Upper lobe of left lung (tissue), 6 donors: ENCODE data around the gene MISP. TPM values are rescaled to one million over a fixed set of nuclear protein-coding genes. Genes with fewer than 3 reads are reported as not detected.
A peak's percentile ranks its signal among the peaks of the same experiment; 100 is the strongest.

ENCODE experiments used
- ATAC-seq, 2 donors: fragments of 200-7000 bp; cut with Tn5 transposase; one replicate each; pipeline ENCODE4 v1.9.1; 2022; ENCODE audit warnings: mild to moderate bottlenecking in 2 of 2, moderate library complexity in 2 of 2; ENCODE audit not compliant: low FRiP score in 2 of 2
- DNase-seq, 2 donors: peaks; one replicate each; pipeline ENCODE4 v3.0.0-alpha.2; 2019 to 2020
- H3K27ac ChIP-seq, 4 donors: fragments of 200-600 bp; sonication (generic); one replicate each; pipeline ENCODE4 v1.5.1; 2016 to 2019
- H3K27me3 ChIP-seq, 4 donors: fragments of 200-600 bp; sonication (generic); one replicate each; pipeline ENCODE4 v1.5.1; 2017 to 2019
- H3K36me3 ChIP-seq, 4 donors: fragments of 200-600 bp; sonication (generic); one replicate each; pipeline ENCODE4 v1.5.1; 2016 to 2019
- H3K4me1 ChIP-seq, 4 donors: fragments of 200-600 bp; sonication (generic); one replicate each; pipeline ENCODE4 v1.5.1; 2018 to 2019
- H3K4me3 ChIP-seq, 4 donors: fragments of 200-600 bp; sonication (generic); one replicate each; pipeline ENCODE4 v1.5.1; 2017 to 2019; ENCODE audit warnings: mild to moderate bottlenecking in 2 of 4, moderate library complexity in 1 of 4
- H3K9me3 ChIP-seq, 4 donors: fragments of 200-600 bp; sonication (generic); one replicate each; pipeline ENCODE4 v1.5.1; 2018 to 2019
- EP300 ChIP-seq, 4 donors: sonication (generic); formaldehyde crosslinking; IDR thresholded peaks; one replicate each; pipeline ENCODE4 v1.5.1; 2017; ENCODE audit warnings: antibody characterized with exemption in 4 of 4, control low read depth in 2 of 4
- POLR2A ChIP-seq, 4 donors: fragments of 450-650 bp; IDR thresholded peaks; one replicate each; pipeline ENCODE4 v1.5.1; 2016 to 2017; ENCODE audit warnings: antibody characterized with exemption in 4 of 4, mild to moderate bottlenecking in 2 of 4
- POLR2AphosphoS5 ChIP-seq, 2 donors: sonication (generic); formaldehyde crosslinking; IDR thresholded peaks; one replicate each; pipeline ENCODE4 v1.5.1; 2017; ENCODE audit warnings: antibody characterized with exemption in 2 of 2
- WGBS, 2 donors: methylation state at CpG; one replicate each; pipeline ENCODE4 v1.1.5; 2017 to 2018; 5-methylcytosine and 5-hydroxymethylcytosine counted together
- total RNA-seq, 6 donors: library from RNA; depleted of rRNA in 4 of 6; stranded (reverse); fragments of >200 nt in 4 of 6; gene quantifications; one replicate each; pipeline versions ENCODE4 v1.1.0 to v1.2.1, GENCODE V29; 2016 to 2021
- TF ChIP-seq, protein P1 (sequence below), 6 experiments: fragments of 450-650 bp in 4 of 6; fragments of 200-600 bp in 2 of 6; sonication (generic) in 2 of 6; IDR thresholded peaks; one replicate each; pipeline ENCODE4 v1.5.1; 2016 to 2019; ENCODE audit warnings: antibody characterized with exemption in 6 of 6
- donor health status: DM: no; HTN: no; CAD: no; lungs with moderate emphysema.
- donor health status: DM: no; HTN: yes; CAD: no; lungs with severe emphysema.

The MISP gene
- total RNA-seq, 6 donors from 2014 or later = 22.5 to 51.5 (median 37.5) TPM

DNA sequence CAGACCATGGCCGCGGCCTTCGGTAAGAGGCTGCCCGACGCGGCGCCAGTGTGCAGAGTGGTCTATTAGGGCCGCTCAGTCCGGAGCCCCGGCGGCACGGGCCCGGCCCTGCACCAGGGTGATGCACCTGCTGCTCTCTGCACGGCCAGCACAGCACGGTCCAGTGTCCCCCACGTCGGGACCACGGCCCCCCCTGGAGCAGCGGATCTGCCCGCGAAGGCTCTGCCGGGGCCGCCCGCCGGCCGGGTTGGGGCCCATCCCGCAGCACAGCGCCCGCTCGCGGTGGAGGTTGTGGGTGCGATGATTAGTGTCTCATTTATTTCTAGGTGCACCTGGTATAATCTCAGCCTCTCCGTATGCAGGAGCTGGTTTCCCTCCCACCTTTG is 54.2 kb downstream of the MISP start:
- no peak overlapping the region for H3K27ac ChIP-seq
- H3K36me3 ChIP-seq = peaks cover 65 to 97% (median 82%) of the 10 kb centered on the region in 4 donors
- no peaks in the 10 kb centered on the region for H3K27me3 ChIP-seq
- DNase-seq = peak in 1 of 2 donors; percentile 86
- H3K4me1 ChIP-seq = peaks cover 32 to 50% (median 36%) of the 10 kb centered on the region in 4 donors
- TF ChIP-seq POLR2A (IDR thresholded peaks at IDR 0.05) (no peak), EP300 (IDR thresholded peaks at IDR 0.05) (no peak), POLR2AphosphoS5 (IDR thresholded peaks at IDR 0.05) (no peak)
- TF ChIP-seq, protein P1, sequence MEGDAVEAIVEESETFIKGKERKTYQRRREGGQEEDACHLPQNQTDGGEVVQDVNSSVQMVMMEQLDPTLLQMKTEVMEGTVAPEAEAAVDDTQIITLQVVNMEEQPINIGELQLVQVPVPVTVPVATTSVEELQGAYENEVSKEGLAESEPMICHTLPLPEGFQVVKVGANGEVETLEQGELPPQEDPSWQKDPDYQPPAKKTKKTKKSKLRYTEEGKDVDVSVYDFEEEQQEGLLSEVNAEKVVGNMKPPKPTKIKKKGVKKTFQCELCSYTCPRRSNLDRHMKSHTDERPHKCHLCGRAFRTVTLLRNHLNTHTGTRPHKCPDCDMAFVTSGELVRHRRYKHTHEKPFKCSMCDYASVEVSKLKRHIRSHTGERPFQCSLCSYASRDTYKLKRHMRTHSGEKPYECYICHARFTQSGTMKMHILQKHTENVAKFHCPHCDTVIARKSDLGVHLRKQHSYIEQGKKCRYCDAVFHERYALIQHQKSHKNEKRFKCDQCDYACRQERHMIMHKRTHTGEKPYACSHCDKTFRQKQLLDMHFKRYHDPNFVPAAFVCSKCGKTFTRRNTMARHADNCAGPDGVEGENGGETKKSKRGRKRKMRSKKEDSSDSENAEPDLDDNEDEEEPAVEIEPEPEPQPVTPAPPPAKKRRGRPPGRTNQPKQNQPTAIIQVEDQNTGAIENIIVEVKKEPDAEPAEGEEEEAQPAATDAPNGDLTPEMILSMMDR (IDR thresholded peaks at IDR 0.05) = peak in 1 of 6 experiments; percentile 51
- 71 to 93% methylated on average over 23 to 30 of the region's 33 CpGs for WGBS, 2 donors
- no peaks in the 10 kb centered on the region for H3K9me3 ChIP-seq
- no peak overlapping the region for H3K4me3 ChIP-seq
- no peak for ATAC-seq

DNA sequence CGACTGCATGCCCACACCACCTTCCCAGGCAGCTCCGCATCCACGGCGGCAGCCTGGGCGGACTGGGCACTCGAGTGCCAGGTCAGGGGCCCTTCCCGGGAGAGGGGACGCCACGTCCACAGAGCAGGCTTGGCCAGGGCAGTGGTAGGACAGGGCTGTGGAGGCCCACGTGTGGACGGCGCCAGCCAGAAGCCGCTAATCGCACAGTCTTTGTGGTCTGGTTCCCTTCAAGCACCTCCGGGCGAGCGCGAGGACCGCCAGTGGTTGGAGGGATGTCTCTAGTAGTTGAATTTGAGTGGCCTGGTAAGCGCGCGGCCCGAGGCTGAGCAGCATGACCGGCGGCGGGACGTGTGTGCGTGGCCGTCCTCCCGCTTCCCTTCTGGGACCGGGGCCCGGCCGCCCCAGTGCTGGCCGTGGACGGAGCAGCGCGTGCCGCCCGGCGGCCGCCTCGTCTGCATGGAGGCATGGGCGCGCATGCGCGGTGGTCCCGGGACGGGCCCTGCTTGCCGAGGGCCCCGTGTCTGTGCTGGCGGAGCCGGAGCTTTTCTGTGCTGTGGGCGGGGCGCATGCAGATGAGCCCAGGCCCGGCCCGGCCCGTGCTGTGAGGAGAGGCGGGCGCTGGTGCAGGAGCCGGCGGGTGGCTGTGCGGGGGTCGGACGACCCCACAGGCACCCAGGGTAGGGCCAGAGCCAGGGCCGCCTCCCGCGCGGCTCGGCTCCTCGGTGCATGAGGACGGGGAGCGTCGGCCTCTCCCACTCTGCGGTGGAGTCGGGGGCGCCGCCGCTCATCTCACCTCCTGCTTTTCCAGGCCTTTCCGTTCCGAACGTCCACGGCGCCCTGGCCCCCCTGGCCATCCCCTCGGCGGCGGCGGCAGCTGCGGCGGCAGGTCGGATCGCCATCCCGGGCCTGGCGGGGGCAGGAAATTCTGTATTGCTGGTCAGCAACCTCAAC is 55.0 kb downstream of the MISP start:
- 92 to 94% methylated on average over 67 to 80 of the region's 93 CpGs for WGBS, 2 donors
- DNase-seq (peak in 1 of 2 donors; percentile 84), ATAC-seq (no peak)
- H3K4me3 ChIP-seq = no peak overlapping the region
- TF ChIP-seq EP300 (IDR thresholded peaks at IDR 0.05) (no peak), POLR2A (IDR thresholded peaks at IDR 0.05) (no peak), POLR2AphosphoS5 (IDR thresholded peaks at IDR 0.05) (no peak)
- TF ChIP-seq, protein P1 (IDR thresholded peaks at IDR 0.05) = no peak
- no peak overlapping the region for H3K27ac ChIP-seq
- H3K27me3 ChIP-seq = no peaks in the 10 kb centered on the region
- H3K4me1 ChIP-seq = peaks cover 25 to 43% (median 29%) of the 10 kb centered on the region in 4 donors
- peaks cover 73 to 97% (median 86%) of the 10 kb centered on the region in 4 donors for H3K36me3 ChIP-seq
- no peaks in the 10 kb centered on the region for H3K9me3 ChIP-seq

DNA sequence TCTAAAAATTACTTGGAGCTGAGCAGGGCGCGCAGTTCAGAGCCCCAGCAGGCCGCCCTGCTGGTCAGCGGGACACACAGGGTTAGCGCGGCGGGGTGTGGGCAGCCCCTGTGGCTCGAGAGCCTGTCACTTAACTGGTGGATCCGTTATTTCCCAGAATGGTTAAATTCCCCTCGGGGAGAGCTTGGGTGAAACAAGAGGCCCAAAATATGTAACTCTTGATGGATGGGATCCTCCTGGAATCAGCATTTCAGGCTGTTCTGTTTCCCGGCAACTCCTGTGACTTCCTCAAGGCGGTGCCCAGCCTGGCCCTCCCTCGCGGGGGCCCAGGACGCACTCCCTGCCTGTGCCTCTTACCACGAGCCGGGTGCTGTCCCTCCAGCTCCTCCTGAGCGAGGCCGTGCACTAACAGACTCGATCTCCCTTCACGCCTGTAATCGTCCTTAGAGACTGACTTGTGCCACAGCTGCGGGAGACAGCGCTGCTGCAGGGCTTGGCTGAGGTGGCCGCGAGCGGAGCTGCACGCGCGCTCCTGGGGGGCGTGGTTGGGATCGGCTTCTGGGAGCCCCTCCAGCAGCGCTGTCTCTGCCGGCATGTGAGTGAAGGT is 56.0 kb downstream of the MISP start:
- Histone ChIP-seq H3K36me3 (peaks cover 83 to 98% (median 88%) of the 10 kb centered on the region in 4 donors), H3K9me3 (no peaks in the 10 kb centered on the region), H3K4me3 (no peak overlapping the region), H3K4me1 (peaks cover 14 to 32% (median 18%) of the 10 kb centered on the region in 4 donors), H3K27ac (no peak overlapping the region), H3K27me3 (no peaks in the 10 kb centered on the region)
- TF ChIP-seq, protein P1 (IDR thresholded peaks at IDR 0.05) = no peak
- TF ChIP-seq POLR2A (IDR thresholded peaks at IDR 0.05) (no peak), EP300 (IDR thresholded peaks at IDR 0.05) (no peak), POLR2AphosphoS5 (IDR thresholded peaks at IDR 0.05) (no peak)
- peak in 1 of 2 donors; percentile 75 for DNase-seq
- WGBS, 2 donors = 90 to 91% methylated on average over 27 to 34 of the region's 34 CpGs
- no peak for ATAC-seq

DNA sequence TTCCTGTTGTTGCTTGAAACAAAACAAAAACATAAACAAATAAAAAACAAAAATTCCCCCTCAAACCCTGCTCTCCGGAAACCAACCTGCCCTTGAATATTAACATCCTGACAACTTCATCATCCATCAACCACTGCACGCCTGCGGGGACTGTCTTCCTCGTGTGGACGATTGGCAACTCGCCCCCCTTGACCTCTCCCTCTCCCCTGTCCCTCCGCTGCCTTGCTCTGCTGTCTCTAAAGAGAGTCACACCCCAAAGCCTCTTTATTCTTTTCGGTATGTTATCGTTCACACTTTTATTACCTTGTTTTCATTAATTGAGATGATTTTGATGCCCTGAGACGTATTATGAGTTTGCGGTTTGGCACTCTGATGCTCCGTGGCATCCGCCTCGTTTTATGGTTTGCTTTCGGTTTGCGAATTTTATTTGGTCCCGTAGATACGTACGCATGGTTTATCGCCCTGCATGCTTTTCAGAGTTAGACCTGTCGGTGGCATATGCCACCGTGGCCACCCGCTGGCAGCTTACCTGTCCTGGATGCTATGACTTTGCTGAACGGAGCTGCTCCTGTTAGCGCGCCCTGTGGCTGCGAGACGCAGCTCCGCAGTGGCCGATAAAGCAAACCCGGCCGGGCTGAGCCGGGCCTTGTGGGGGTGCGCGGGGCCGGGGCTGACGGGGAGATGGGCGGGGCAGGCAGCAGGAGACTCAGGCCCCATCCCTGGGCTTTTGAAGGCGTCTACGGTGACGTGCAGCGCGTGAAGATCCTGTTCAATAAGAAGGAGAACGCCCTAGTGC is 56.9 kb downstream of the MISP start:
- no peaks in the 10 kb centered on the region for H3K9me3 ChIP-seq
- WGBS, 2 donors = 92% methylated on average over 43 to 44 of the region's 44 CpGs
- ATAC-seq (no peak), DNase-seq (peak in 1 of 2 donors; percentile 81)
- H3K4me3 ChIP-seq = no peak overlapping the region
- H3K27me3 ChIP-seq = no peaks in the 10 kb centered on the region
- H3K27ac ChIP-seq = no peak overlapping the region
- peaks cover 87 to 100% (median 92%) of the 10 kb centered on the region in 4 donors for H3K36me3 ChIP-seq
- no peak for TF ChIP-seq EP300 (IDR thresholded peaks at IDR 0.05)
- TF ChIP-seq POLR2A (IDR thresholded peaks at IDR 0.05) = no peak
- TF ChIP-seq, protein P1 (IDR thresholded peaks at IDR 0.05) = no peak
- TF ChIP-seq POLR2AphosphoS5 (IDR thresholded peaks at IDR 0.05) = no peak
- peaks cover 5 to 23% (median 9%) of the 10 kb centered on the region in 4 donors for H3K4me1 ChIP-seq
